HepG2 (cell line): ENCODE results near the gene TMEM198. TPM values are rescaled to one million over a fixed set of nuclear protein-coding genes. Genes with fewer than 3 reads are reported as not detected.

Source experiments
- ASH2L ChIP-seq: fragments of 300-600, 200-600 bp; sonication (generic); IDR thresholded peaks from 2 replicates; pipeline ENCODE4 v1.7.0; 2017; ENCODE audit warnings: low read depth, mild to moderate bottlenecking, moderate library complexity, mixed read lengths, low read length; ENCODE audit not compliant: insufficient read length
- EEA1 ChIP-seq: sonication (generic); formaldehyde crosslinking; IDR thresholded peaks from 2 replicates; pipeline ENCODE4 v1.5.1; 2020; ENCODE audit warnings: mild to moderate bottlenecking, missing genetic modification reagents, borderline replicate concordance
- ELF4 ChIP-seq: sonication (generic); formaldehyde crosslinking; IDR thresholded peaks from 2 replicates; pipeline ENCODE4 v1.5.0; 2020; ENCODE audit warnings: missing genetic modification reagents, mild to moderate bottlenecking, moderate library complexity, borderline replicate concordance
- FOXO1 ChIP-seq: sonication (generic); formaldehyde crosslinking; IDR thresholded peaks from 2 replicates; pipeline ENCODE4 v1.4.0; 2020; ENCODE audit warnings: missing genetic modification reagents
- KAT8 ChIP-seq: IDR thresholded peaks from 2 replicates; pipeline ENCODE4 v1.6.1; 2016; ENCODE audit warnings: missing genetic modification reagents, missing compliant biosample characterization
- MEIS2 ChIP-seq: sonication (generic); formaldehyde crosslinking; IDR thresholded peaks from 2 replicates; pipeline ENCODE4 v1.9.0; 2021; ENCODE audit warnings: mild to moderate bottlenecking, missing genetic modification reagents
- PAX8 ChIP-seq: sonication (generic); formaldehyde crosslinking; IDR thresholded peaks from 2 replicates; pipeline ENCODE4 v1.8.0; 2022; ENCODE audit warnings: mild to moderate bottlenecking, missing genetic modification reagents, borderline replicate concordance
- PREB ChIP-seq: sonication (generic); formaldehyde crosslinking; IDR thresholded peaks from 2 replicates; pipeline ENCODE4 v1.4.0; 2020; ENCODE audit warnings: missing genetic modification reagents
- REPIN1 ChIP-seq: sonication (generic); formaldehyde crosslinking; IDR thresholded peaks from 2 replicates; pipeline ENCODE4 v1.8.0; 2022; ENCODE audit warnings: missing genetic modification reagents, low read depth, mild to moderate bottlenecking, borderline replicate concordance
- SATB2 ChIP-seq: sonication (generic); formaldehyde crosslinking; IDR thresholded peaks from 2 replicates; pipeline ENCODE4 v1.5.0; 2020; ENCODE audit warnings: missing genetic modification reagents
- SIX4 ChIP-seq: sonication (generic); formaldehyde crosslinking; IDR thresholded peaks from 2 replicates; pipeline ENCODE4 v1.4.0; 2020; ENCODE audit warnings: missing genetic modification reagents
- SP4 ChIP-seq: sonication (generic); formaldehyde crosslinking; IDR thresholded peaks from 2 replicates; pipeline ENCODE4 v1.8.1; 2023; ENCODE audit warnings: mild to moderate bottlenecking, missing genetic modification reagents
- TRAFD1 ChIP-seq: sonication (generic); formaldehyde crosslinking; IDR thresholded peaks from 2 replicates; pipeline ENCODE4 v1.5.1; 2020; ENCODE audit warnings: missing genetic modification reagents, mild to moderate bottlenecking, borderline replicate concordance
- TSC22D2 ChIP-seq: sonication (generic); formaldehyde crosslinking; IDR thresholded peaks from 2 replicates; pipeline ENCODE4 v1.5.1; 2020; ENCODE audit warnings: missing genetic modification reagents, mild to moderate bottlenecking, borderline replicate concordance
- ZFP37 ChIP-seq: sonication (generic); formaldehyde crosslinking; IDR thresholded peaks from 2 replicates; pipeline ENCODE4 v1.4.0; 2020; ENCODE audit warnings: missing genetic modification reagents, borderline replicate concordance
- ZNF263 ChIP-seq: sonication (generic); formaldehyde crosslinking; IDR thresholded peaks from 2 replicates; pipeline ENCODE4 v1.4.0; 2020; ENCODE audit warnings: missing genetic modification reagents
- ZNF274 ChIP-seq: sonication (generic); formaldehyde crosslinking; IDR thresholded peaks from 2 replicates; pipeline ENCODE4 v1.5.1; 2020; ENCODE audit warnings: mild to moderate bottlenecking, missing genetic modification reagents
- ZNF33B ChIP-seq: sonication (generic); formaldehyde crosslinking; IDR thresholded peaks from 2 replicates; pipeline ENCODE4 v1.5.1; 2020; ENCODE audit warnings: mild to moderate bottlenecking, missing genetic modification reagents
- ZNF572 ChIP-seq: sonication (generic); formaldehyde crosslinking; IDR thresholded peaks from 2 replicates; pipeline ENCODE4 v1.5.1; 2020; ENCODE audit warnings: mild to moderate bottlenecking, missing genetic modification reagents
- ZNF703 ChIP-seq: sonication (generic); formaldehyde crosslinking; IDR thresholded peaks from 2 replicates; pipeline ENCODE4 v1.5.1; 2020; ENCODE audit warnings: missing genetic modification reagents, mild to moderate bottlenecking, moderate library complexity, borderline replicate concordance
- ZSCAN29 ChIP-seq: sonication (generic); formaldehyde crosslinking; conservative IDR thresholded peaks from 2 replicates; pipeline ENCODE4 v1.4.0; 2020; ENCODE audit warnings: mild to moderate bottlenecking, missing genetic modification reagents
- polyA plus RNA-seq, 8 experiments: library from polyadenylated mRNA; depleted of rRNA in 3 of 8; stranded (reverse) in 7 of 8; unstranded in 1 of 8; fragments of >200 nt; fragmentation: Illumina TruSeq in 4 of 8; extraction: Trizol in 4 of 8; gene quantifications; 2 replicates each; pipeline versions ENCODE4 v1.2.1 to v1.2.3, GENCODE V29; 2011 to 2016; ENCODE audit warnings: low read depth in 4 of 8, missing spikeins in 1 of 8, mixed read lengths in 1 of 8; ENCODE audit not compliant: insufficient read depth in 1 of 8
- total RNA-seq, 5 experiments: library from RNA; depleted of rRNA; stranded (reverse); fragments of >200 nt; fragmentation: Illumina TruSeq; extraction: Trizol; gene quantifications; 2 replicates each; pipeline ENCODE4 v1.2.3, GENCODE V29; 2016; ENCODE audit warnings: low read depth in 1 of 5
- TF ChIP-seq, protein P1 (sequence below): sonication (generic); formaldehyde crosslinking; IDR thresholded peaks from 2 replicates; pipeline ENCODE4 v1.5.1; 2020; ENCODE audit warnings: missing genetic modification reagents, mild to moderate bottlenecking, borderline replicate concordance
- TF ChIP-seq, protein P2 (sequence below), 2 experiments: sonication (generic) in 1 of 2; formaldehyde crosslinking in 1 of 2; IDR thresholded peaks; 2 replicates each; pipeline versions ENCODE4 v1.4.0 to v1.6.1; 2018 to 2020; ENCODE audit warnings: missing genetic modification reagents in 2 of 2, borderline replicate concordance in 1 of 2, low read depth in 1 of 2, mild to moderate bottlenecking in 1 of 2, missing biosample characterization in 1 of 2

TMEM198 gene
- total and polyA plus RNA-seq, 2 of the 13 experiments (the other 11 are each of a cell fraction or from before 2014, with no cell fraction given) = 17.3 to 23.5 TPM

DNA sequence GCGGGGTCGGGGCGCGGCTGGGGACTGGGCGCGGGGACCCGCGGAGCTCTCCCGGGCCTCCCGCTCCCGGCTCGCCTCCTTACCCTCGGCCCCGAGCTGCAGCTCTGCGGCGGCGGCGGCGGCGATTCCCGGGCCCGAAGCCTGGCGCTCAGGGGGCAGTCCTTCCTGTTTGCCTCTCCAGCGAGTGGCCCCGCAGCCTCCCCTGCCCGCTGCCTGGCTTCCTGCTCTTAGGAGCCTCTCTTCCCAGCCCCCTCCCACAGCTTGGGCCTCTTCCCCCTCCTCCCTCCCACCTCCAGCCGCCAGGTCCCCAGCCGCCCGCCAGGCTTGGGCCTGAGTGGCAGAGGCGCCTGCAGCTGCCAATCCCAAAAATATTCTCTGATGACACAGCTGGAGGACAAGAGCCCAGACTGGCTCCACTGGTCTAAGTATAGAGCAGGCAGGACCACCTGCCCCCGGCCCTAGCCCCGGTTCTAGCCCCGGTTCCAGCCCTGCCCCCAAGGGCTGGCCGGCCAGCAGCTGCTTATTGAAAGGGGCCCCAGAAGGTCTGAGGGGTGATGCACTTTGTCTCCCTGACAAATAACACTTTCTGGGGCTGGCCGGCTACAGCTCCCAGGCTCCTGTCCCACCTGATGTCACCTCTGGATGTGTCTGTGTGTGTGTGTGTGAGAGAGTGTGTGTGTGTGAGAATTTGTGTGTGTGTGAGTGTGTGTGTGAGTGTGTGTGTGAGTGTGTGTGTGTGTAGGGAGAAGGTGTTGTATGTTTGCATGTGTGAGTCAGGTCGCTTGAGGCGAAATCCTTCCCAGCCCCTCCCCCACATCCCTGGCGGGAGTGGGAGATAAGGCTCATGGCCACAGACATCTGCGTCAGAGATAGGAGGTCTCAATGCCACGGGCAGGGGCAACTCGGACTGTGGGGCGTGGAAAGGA lies 27.7 kb downstream of the TMEM198 start, which contains the start of gene OBSL1 (continued):
- TF ChIP-seq TRAFD1 (CRISPR knock-in tag) (no peak), ASH2L (peak; percentile 88), ELF4 (CRISPR knock-in tag) (no peak), ZNF33B (no peak), ZNF572 (CRISPR knock-in tag) (0 out of 2 replicates have a peak, but pooled peaks have one; percentile 67), ZNF274 (CRISPR knock-in tag) (peak; percentile 42; the same call in 1 of the 2 replicates), KAT8 (CRISPR knock-in tag) (peak; percentile 18; the same call in 1 of the 2 replicates), PREB (CRISPR knock-in tag) (no peak), EEA1 (CRISPR knock-in tag) (peak; percentile 58; the same call in 1 of the 2 replicates), TSC22D2 (CRISPR knock-in tag) (no peak; the same call in 1 of the 2 replicates), SATB2 (CRISPR knock-in tag) (no peak), ZFP37 (no peak), ZNF703 (no peak), SIX4 (CRISPR knock-in tag) (no peak), REPIN1 (CRISPR knock-in tag) (peak; percentile 63; the same call in 1 of the 2 replicates), SP4 (CRISPR knock-in tag) (peak; percentile 49; the same call in 1 of the 2 replicates), PAX8 (CRISPR knock-in tag) (no peak), ZSCAN29 (peak; percentile 88), MEIS2 (no peak), FOXO1 (CRISPR knock-in tag) (peak; percentile 38), ZNF263 (CRISPR knock-in tag) (peak; percentile 89)
- TF ChIP-seq, protein P1, sequence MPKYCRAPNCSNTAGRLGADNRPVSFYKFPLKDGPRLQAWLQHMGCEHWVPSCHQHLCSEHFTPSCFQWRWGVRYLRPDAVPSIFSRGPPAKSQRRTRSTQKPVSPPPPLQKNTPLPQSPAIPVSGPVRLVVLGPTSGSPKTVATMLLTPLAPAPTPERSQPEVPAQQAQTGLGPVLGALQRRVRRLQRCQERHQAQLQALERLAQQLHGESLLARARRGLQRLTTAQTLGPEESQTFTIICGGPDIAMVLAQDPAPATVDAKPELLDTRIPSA = no peak
- TF ChIP-seq, protein P2, sequence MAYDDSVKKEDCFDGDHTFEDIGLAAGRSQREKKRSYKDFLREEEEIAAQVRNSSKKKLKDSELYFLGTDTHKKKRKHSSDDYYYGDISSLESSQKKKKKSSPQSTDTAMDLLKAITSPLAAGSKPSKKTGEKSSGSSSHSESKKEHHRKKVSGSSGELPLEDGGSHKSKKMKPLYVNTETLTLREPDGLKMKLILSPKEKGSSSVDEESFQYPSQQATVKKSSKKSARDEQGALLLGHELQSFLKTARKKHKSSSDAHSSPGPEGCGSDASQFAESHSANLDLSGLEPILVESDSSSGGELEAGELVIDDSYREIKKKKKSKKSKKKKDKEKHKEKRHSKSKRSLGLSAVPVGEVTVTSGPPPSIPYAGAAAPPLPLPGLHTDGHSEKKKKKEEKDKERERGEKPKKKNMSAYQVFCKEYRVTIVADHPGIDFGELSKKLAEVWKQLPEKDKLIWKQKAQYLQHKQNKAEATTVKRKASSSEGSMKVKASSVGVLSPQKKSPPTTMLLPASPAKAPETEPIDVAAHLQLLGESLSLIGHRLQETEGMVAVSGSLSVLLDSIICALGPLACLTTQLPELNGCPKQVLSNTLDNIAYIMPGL (CRISPR knock-in tag; IDR thresholded peaks at IDR 0.05; ENCODE audit: borderline replicate concordance in 1 of 2, low read depth in 1 of 2) = peak in 1 of 2 experiments; percentile 58; a peak in 2 of 4 replicates
